ENCODE measurements around the gene LRMDA.

DNA sequence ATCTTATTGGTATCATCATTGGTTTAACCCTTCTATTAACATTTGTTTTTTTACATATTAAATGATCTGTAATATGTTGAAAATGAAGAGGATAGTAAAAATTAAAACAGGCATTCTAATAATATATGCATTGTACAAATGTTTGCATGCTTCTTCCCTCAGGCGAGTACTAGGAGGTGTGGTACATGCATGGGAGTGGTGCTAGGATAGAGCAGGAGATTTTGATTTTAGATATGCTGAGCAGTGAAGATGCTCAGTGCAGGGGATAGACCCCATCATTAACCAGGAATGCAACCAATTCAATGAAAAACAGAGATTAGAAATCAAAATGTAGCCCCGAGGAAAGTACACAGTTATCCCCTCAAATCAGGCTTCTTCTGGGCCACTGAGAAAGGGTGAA lies 916.4 kb downstream of the LRMDA start:
- TF ChIP-seq MAFK (IDR thresholded peaks at IDR 0.05; ENCODE audit: partially characterized antibody) (no peak), PHF8 (IDR thresholded peaks at IDR 0.05; ENCODE audit: borderline replicate concordance, low read depth) (no peak), RNF2 (IDR thresholded peaks at IDR 0.05; ENCODE audit: borderline replicate concordance, low read depth) (no peak), RAD21 (conservative IDR thresholded peaks at IDR 0.05 in 1 of 2, IDR thresholded peaks at IDR 0.05 in 1 of 2) (no peak)
- TF ChIP-seq, protein P1, sequence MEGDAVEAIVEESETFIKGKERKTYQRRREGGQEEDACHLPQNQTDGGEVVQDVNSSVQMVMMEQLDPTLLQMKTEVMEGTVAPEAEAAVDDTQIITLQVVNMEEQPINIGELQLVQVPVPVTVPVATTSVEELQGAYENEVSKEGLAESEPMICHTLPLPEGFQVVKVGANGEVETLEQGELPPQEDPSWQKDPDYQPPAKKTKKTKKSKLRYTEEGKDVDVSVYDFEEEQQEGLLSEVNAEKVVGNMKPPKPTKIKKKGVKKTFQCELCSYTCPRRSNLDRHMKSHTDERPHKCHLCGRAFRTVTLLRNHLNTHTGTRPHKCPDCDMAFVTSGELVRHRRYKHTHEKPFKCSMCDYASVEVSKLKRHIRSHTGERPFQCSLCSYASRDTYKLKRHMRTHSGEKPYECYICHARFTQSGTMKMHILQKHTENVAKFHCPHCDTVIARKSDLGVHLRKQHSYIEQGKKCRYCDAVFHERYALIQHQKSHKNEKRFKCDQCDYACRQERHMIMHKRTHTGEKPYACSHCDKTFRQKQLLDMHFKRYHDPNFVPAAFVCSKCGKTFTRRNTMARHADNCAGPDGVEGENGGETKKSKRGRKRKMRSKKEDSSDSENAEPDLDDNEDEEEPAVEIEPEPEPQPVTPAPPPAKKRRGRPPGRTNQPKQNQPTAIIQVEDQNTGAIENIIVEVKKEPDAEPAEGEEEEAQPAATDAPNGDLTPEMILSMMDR (IDR thresholded peaks at IDR 0.05), result no peak
- TF ChIP-seq, protein P2, sequence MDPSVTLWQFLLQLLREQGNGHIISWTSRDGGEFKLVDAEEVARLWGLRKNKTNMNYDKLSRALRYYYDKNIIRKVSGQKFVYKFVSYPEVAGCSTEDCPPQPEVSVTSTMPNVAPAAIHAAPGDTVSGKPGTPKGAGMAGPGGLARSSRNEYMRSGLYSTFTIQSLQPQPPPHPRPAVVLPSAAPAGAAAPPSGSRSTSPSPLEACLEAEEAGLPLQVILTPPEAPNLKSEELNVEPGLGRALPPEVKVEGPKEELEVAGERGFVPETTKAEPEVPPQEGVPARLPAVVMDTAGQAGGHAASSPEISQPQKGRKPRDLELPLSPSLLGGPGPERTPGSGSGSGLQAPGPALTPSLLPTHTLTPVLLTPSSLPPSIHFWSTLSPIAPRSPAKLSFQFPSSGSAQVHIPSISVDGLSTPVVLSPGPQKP (IDR thresholded peaks at IDR 0.05; ENCODE audit: low read depth, low read length), result no peak
- TF ChIP-seq, protein P3, sequence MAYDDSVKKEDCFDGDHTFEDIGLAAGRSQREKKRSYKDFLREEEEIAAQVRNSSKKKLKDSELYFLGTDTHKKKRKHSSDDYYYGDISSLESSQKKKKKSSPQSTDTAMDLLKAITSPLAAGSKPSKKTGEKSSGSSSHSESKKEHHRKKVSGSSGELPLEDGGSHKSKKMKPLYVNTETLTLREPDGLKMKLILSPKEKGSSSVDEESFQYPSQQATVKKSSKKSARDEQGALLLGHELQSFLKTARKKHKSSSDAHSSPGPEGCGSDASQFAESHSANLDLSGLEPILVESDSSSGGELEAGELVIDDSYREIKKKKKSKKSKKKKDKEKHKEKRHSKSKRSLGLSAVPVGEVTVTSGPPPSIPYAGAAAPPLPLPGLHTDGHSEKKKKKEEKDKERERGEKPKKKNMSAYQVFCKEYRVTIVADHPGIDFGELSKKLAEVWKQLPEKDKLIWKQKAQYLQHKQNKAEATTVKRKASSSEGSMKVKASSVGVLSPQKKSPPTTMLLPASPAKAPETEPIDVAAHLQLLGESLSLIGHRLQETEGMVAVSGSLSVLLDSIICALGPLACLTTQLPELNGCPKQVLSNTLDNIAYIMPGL (CRISPR knock-in tag; IDR thresholded peaks at IDR 0.05; ENCODE audit: borderline replicate concordance), result no peak

Measured in A549 (cell line).